ENCODE measurements around the gene ALAS1. TPM values are rescaled to one million over a fixed set of nuclear protein-coding genes. Genes with fewer than 3 reads are reported as not detected.
"Not testable (repeated sequence)": the region's sequence is repeated elsewhere in the genome, so short reads cannot be mapped to it uniquely, and the experiment has no call there.

Gene ALAS1
- total RNA-seq: 10 to 100 TPM; 66.1 to 72.7 TPM

- H3K4me1 Mint-ChIP-seq: peaks cover 33% of the 10 kb centered on the region
- H3K27me3 Mint-ChIP-seq: no peaks in the 10 kb centered on the region
- ATAC-seq (replicated peaks): peak; percentile 93
- no peaks in the 10 kb centered on the region for H3K9me3 Mint-ChIP-seq
- peaks cover 50% of the 10 kb centered on the region for H3K36me3 Mint-ChIP-seq (ENCODE audit: low read depth)
- H3K27ac Mint-ChIP-seq: peak within 1 kb of the TSS; percentile 98
- peak within 1 kb of the TSS; percentile 98 for H3K4me3 Mint-ChIP-seq
These were observed at the start of gene ALAS1 for GRCh38 chr3:52197842-52198625. Gene ALAS1 (plus strand): TSS chr3:52198160. CDS start chr3:52199242, 1,082 bp downstream.

DNA sequence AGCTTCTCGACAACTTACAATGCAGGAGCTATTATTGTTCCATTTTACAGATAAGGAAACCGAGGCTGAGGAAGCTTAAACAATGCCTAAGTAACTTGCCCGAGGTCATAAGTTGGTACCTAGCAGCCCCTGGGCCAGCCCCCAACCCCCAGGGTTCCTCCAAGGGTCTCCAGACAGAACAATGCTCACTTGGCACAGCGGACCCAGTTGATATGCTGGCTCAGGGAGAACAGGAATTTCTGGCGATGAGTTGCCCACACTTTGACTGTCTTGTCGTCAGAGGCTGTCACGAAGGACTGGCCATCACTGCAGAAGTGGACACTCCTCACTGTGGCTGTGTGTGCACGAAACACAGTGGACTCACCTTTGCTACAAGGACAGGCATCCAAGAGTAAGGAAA is 48.9 kb upstream of the ALAS1 start:
- no peak for ATAC-seq (replicated peaks)
- peaks cover 4% of the 10 kb centered on the region for H3K4me1 Mint-ChIP-seq
- peaks cover 6% of the 10 kb centered on the region for H3K36me3 Mint-ChIP-seq (ENCODE audit: low read depth)
- no peaks in the 10 kb centered on the region for H3K27me3 Mint-ChIP-seq
- H3K9me3 Mint-ChIP-seq: no peaks in the 10 kb centered on the region
- no peak overlapping the region for H3K27ac Mint-ChIP-seq
- no peak overlapping the region for H3K4me3 Mint-ChIP-seq

DNA sequence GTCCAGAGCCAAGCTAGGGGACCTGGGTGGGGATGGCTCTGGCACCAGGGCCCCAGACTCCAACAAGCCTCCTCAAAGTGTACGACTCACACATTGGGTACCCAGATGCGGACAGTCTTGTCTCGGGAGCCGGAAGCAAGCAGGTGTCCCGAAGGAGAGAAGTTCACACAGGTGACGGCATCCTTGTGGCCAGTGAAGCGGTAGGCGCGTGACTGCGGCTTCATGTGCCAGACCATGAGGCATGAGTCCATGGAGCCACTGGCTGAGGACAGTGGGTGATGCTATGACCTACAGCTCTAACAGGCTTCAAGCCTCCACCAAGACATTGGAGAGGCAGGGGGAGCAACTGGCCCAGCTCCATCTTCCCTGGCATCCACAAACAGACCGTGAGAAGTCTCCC is 48.2 kb upstream of the ALAS1 start:
- H3K27ac Mint-ChIP-seq: no peak overlapping the region
- H3K27me3 Mint-ChIP-seq: no peaks in the 10 kb centered on the region
- peaks cover 6% of the 10 kb centered on the region for H3K36me3 Mint-ChIP-seq (ENCODE audit: low read depth)
- H3K9me3 Mint-ChIP-seq: no peaks in the 10 kb centered on the region
- H3K4me3 Mint-ChIP-seq: no peak overlapping the region
- ATAC-seq (replicated peaks): no peak
- H3K4me1 Mint-ChIP-seq: peaks cover 6% of the 10 kb centered on the region

GRCh38 chr3:52150357-52150756 is 47.6 kb upstream of the ALAS1 start:
- Mint-ChIP-seq H3K36me3 (ENCODE audit: low read depth) (peaks cover 6% of the 10 kb centered on the region), H3K4me3 (no peak overlapping the region), H3K9me3 (no peaks in the 10 kb centered on the region), H3K27me3 (no peaks in the 10 kb centered on the region), H3K4me1 (peaks cover 10% of the 10 kb centered on the region), H3K27ac (no peak overlapping the region)
- ATAC-seq (replicated peaks): no peak

- H3K4me1 Mint-ChIP-seq: peaks cover 10% of the 10 kb centered on the region
- no peak overlapping the region for H3K4me3 Mint-ChIP-seq
- peaks cover 6% of the 10 kb centered on the region for H3K36me3 Mint-ChIP-seq (ENCODE audit: low read depth)
- no peaks in the 10 kb centered on the region for H3K27me3 Mint-ChIP-seq
- H3K9me3 Mint-ChIP-seq: no peaks in the 10 kb centered on the region
- no peak for ATAC-seq (replicated peaks)
- no peak overlapping the region for H3K27ac Mint-ChIP-seq
These were observed 47.1 kb upstream of the ALAS1 start for GRCh38 chr3:52150860-52151259.

DNA sequence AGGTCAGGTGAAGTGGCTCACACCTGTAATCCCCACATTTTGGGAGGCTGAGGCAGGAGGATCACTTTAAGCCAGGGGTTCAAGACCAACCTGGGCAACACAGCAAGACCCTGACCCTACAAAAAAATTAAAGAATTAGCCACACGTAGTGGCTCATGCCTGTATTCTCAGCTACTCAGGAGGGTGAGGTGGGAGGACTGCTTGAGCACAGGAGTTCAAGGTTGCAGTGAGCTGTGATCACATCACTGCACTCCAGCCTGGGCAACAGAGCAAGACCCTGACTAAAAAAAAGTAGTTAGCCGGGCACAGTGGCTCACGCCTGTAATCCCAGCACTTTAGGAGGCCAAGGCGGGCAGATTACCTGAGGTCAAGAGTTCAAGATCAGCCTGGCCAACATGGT is 46.0 kb upstream of the ALAS1 start:
- H3K36me3 Mint-ChIP-seq (ENCODE audit: low read depth); H3K27me3 Mint-ChIP-seq; H3K9me3 Mint-ChIP-seq; ATAC-seq (replicated peaks); H3K4me3 Mint-ChIP-seq; H3K27ac Mint-ChIP-seq; H3K4me1 Mint-ChIP-seq: not testable (repeated sequence)

DNA sequence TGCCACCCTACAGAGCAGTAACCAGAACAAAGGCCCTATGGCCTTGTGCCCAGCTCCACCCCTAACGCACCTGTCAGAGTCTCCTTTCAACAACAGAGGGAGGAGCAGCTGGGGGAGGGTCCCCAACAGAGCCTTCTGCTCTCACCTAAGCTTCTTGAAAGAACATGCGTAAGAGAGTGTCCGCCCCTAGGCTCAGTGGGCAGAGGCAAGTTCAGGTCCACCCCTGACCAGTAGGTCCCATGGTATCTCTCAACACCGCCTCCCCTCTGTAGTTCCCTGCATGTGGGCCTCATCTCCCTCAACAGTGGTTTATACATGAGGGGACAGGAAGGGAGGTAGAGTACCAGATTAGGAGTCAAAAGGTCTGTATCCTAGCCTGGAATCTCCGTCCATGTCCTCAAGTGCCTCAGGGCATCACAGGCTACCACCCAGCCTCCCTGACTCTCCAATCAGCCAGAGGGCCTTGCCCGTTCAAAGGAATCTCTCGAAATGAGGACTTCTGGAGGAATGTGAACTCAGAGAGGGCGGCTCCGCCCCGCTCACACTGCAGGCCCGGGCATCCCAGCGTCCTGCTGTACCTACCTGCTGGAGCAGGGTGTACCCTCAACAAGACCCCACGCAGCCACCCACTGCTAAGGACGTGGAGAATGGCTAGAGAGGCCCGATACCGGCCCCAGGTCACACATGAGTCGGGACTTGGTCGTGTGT is 44.4 kb upstream of the ALAS1 start:
- Mint-ChIP-seq H3K4me3 (peak overlapping the region; percentile 95), H3K27me3 (no peaks in the 10 kb centered on the region), H3K4me1 (peaks cover 10% of the 10 kb centered on the region), H3K36me3 (ENCODE audit: low read depth) (no peaks in the 10 kb centered on the region), H3K27ac (peak overlapping the region; percentile 95), H3K9me3 (no peaks in the 10 kb centered on the region)
- peak; percentile 2 for ATAC-seq (replicated peaks)

DNA sequence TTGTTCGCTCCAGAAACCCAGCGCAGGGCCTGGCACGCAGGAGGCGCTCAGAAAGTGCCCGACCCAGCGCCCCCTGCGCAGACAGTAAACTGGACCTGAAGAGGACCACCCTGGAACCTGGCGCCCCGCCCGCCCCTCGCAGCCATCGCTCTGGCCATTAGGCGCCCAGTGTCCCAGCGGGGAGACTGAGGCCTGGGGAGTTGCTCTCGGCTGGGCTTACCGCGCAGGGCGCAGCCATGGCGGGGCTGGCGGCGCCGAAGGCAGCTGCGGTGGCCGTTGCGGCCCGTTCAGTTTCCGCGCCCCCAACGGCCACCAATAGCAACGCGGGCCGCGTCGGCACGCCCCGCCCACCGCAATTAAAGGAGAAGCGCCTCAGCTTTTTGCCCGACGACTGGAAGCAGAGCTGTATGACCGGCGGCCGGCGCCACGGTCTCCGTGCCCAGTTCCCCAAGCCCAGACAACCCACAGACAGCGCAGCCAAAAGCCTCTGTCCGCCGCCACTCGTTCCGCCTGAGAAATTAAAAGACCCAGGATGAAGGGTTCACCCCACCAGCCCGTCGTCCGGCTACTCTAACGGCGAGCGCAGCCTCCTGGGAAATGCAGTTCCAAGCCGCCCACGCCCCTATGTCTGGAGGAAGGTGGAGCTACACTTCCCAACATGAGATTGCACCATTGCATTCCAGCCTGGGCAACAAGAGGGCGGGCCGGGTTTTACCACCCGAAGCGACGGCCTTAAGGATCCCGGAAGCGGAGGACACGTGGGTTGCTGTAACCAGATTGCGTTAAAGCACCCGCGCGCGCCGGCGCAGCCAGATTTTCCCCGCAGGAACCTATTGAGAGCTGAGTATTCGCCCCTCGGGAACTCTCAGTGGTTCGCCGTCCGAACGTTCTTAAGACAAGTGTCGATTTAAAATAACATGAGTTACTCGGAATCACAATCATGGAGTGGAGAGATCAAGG is 43.5 kb upstream of the ALAS1 start, which contains the start of gene POC1A:
TSS of gene POC1A (minus strand) at position 289 of the 960 bp plus-strand sequence. CDS start at position 238, 51 bp downstream.
- H3K27me3 Mint-ChIP-seq: no peaks in the 10 kb centered on the region
- H3K36me3 Mint-ChIP-seq (ENCODE audit: low read depth): no peaks in the 10 kb centered on the region
- peak within 1 kb of the TSS; percentile 95 for H3K4me3 Mint-ChIP-seq
- peaks cover 10% of the 10 kb centered on the region for H3K4me1 Mint-ChIP-seq
- peak within 1 kb of the TSS; percentile 95 for H3K27ac Mint-ChIP-seq
- H3K9me3 Mint-ChIP-seq: no peaks in the 10 kb centered on the region
- ATAC-seq (replicated peaks): peak; percentile 94

GRCh38 chr3:52155912-52156311 is 42.0 kb upstream of the ALAS1 start:
- Mint-ChIP-seq H3K27ac (peak overlapping the region; percentile 95), H3K27me3 (no peaks in the 10 kb centered on the region), H3K4me1 (peaks cover 10% of the 10 kb centered on the region), H3K36me3 (ENCODE audit: low read depth) (no peaks in the 10 kb centered on the region), H3K9me3 (no peaks in the 10 kb centered on the region), H3K4me3 (peak overlapping the region; percentile 95)
- no peak for ATAC-seq (replicated peaks)

- H3K27me3 Mint-ChIP-seq: no peaks in the 10 kb centered on the region
- no peaks in the 10 kb centered on the region for H3K9me3 Mint-ChIP-seq
- H3K36me3 Mint-ChIP-seq (ENCODE audit: low read depth): no peaks in the 10 kb centered on the region
- ATAC-seq (replicated peaks): no peak
- peaks cover 5% of the 10 kb centered on the region for H3K4me1 Mint-ChIP-seq
- H3K27ac Mint-ChIP-seq: peak overlapping the region; percentile 49
- no peak overlapping the region for H3K4me3 Mint-ChIP-seq
These were observed 38.5 kb upstream of the ALAS1 start for GRCh38 chr3:52159503-52159902.

- Mint-ChIP-seq H3K27me3 (no peaks in the 10 kb centered on the region), H3K27ac (no peak overlapping the region), H3K4me3 (no peak overlapping the region), H3K9me3 (no peaks in the 10 kb centered on the region), H3K36me3 (ENCODE audit: low read depth) (no peaks in the 10 kb centered on the region), H3K4me1 (no peaks in the 10 kb centered on the region)
- no peak for ATAC-seq (replicated peaks)
These were observed 35.6 kb upstream of the ALAS1 start for GRCh38 chr3:52162250-52162872.

- ATAC-seq (replicated peaks): no peak
- no peaks in the 10 kb centered on the region for H3K9me3 Mint-ChIP-seq
- no peak overlapping the region for H3K27ac Mint-ChIP-seq
- H3K4me1 Mint-ChIP-seq: peaks cover 5% of the 10 kb centered on the region
- no peaks in the 10 kb centered on the region for H3K36me3 Mint-ChIP-seq (ENCODE audit: low read depth)
- H3K4me3 Mint-ChIP-seq: no peak overlapping the region
- H3K27me3 Mint-ChIP-seq: no peaks in the 10 kb centered on the region
These were observed 30.7 kb upstream of the ALAS1 start for GRCh38 chr3:52167240-52167639.

GRCh38 chr3:52170217-52170616 is 27.7 kb upstream of the ALAS1 start:
- not testable (repeated sequence) for ATAC-seq (replicated peaks); H3K4me1 Mint-ChIP-seq; H3K27me3 Mint-ChIP-seq; H3K27ac Mint-ChIP-seq; H3K36me3 Mint-ChIP-seq (ENCODE audit: low read depth); H3K9me3 Mint-ChIP-seq; H3K4me3 Mint-ChIP-seq
